ENCODE data around the gene SLC39A11.
"Not testable (repeated sequence)": the region's sequence is repeated elsewhere in the genome, so short reads cannot be mapped to it uniquely, and the experiment has no call there.

GRCh38 chr17:73067699-73068098 lies 24.8 kb downstream of the SLC39A11 start:
- not testable (repeated sequence) for TF ChIP-seq TEAD2 (CRISPR knock-in tag; IDR thresholded peaks at IDR 0.05); DNMT3B (CRISPR knock-in tag; conservative IDR thresholded peaks at IDR 0.05); ELK4 (CRISPR knock-in tag; IDR thresholded peaks at IDR 0.05; ENCODE audit: borderline replicate concordance); ATF3 (CRISPR knock-in tag; IDR thresholded peaks at IDR 0.05); SUZ12 (IDR thresholded peaks at IDR 0.05; ENCODE audit: low read depth, low read length); TAF1 (CRISPR knock-in tag; IDR thresholded peaks at IDR 0.05); ZNF274 (CRISPR knock-in tag; IDR thresholded peaks at IDR 0.05); SP1 (IDR thresholded peaks at IDR 0.05); SP1 (CRISPR knock-in tag; IDR thresholded peaks at IDR 0.05)

Data from HepG2 (cell line).